Measurements from ENCODE around the gene INAFM2. TPM values are rescaled to one million over a fixed set of nuclear protein-coding genes. Genes with fewer than 3 reads are reported as not detected.

INAFM2 gene
- total RNA-seq, 2 donors from 2014 or later: 45.5 to 48.9 TPM

DNA sequence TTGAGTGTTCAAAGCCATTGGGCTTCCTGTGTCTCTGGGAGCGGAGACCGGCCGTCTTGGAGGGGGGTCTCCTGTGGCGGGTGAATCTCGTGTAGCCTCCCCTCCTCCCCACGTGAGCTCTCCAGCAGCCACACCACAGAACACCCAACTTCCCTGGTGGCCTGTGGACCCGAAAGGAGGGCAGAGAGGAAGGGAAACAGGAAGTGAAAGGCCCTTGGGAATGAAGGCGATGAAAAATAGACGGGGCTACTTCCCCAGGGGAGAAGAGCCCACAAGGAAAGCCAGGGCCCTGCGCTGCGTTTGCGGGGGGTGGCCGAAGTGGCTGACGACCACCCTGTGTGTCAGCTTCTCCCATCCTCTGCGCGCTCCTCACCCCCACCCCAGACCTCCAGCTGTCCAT, 46.0 kb upstream of the INAFM2 start:
- no peak overlapping the region for H3K4me3 ChIP-seq
- H3K27me3 ChIP-seq: peaks cover 0 to 6% of the 10 kb centered on the region in 2 donors
- H3K9me3 ChIP-seq: no peaks in the 10 kb centered on the region
- H3K4me1 ChIP-seq: peaks cover 0 to 22% of the 10 kb centered on the region in 2 donors
- no peak overlapping the region for H3K27ac ChIP-seq
- TF ChIP-seq CTCF (IDR thresholded peaks at IDR 0.05): no peak
- H3K36me3 ChIP-seq: no peaks in the 10 kb centered on the region
- no peak for DNase-seq (ENCODE audit: low spot score)

DNA sequence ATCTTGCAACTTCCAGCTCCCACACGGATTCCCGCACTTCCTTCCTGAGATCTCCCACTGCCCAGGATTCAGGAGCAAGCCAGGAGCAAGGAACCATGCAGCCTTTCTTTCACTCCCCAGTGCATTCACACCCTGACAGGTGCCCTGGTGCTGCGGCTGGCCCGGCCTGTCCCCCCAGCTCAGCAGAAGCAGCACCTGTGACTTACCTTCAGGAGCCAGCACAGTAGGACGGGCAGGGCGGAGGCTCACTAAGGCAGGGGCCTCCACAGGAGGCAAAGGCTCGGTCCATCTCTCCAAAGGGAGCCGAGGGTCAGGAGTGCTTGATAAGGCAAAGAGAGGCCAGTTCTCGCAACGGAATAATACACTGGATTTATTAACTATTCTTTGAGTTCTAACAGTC, 45.5 kb upstream of the INAFM2 start:
- no peaks in the 10 kb centered on the region for H3K36me3 ChIP-seq
- no peak overlapping the region for H3K4me3 ChIP-seq
- peaks cover 0 to 27% of the 10 kb centered on the region in 2 donors for H3K4me1 ChIP-seq
- peaks cover 0 to 9% of the 10 kb centered on the region in 2 donors for H3K27me3 ChIP-seq
- H3K27ac ChIP-seq: no peak overlapping the region
- no peak for TF ChIP-seq CTCF (IDR thresholded peaks at IDR 0.05)
- DNase-seq (ENCODE audit: low spot score): no peak
- H3K9me3 ChIP-seq: no peaks in the 10 kb centered on the region

- TF ChIP-seq CTCF (IDR thresholded peaks at IDR 0.05): peak; percentile 94 to 99
- DNase-seq (ENCODE audit: low spot score): peak; percentile 71
- H3K27me3 ChIP-seq: peaks cover 0 to 11% of the 10 kb centered on the region in 2 donors
- no peak overlapping the region for H3K4me3 ChIP-seq
- H3K4me1 ChIP-seq: peaks cover 0 to 34% of the 10 kb centered on the region in 2 donors
- no peaks in the 10 kb centered on the region for H3K9me3 ChIP-seq
- H3K36me3 ChIP-seq: no peaks in the 10 kb centered on the region
- H3K27ac ChIP-seq: no peak overlapping the region
Observed at GRCh38 chr15:40279437-40280141, 43.9 kb upstream of the INAFM2 start.

DNA sequence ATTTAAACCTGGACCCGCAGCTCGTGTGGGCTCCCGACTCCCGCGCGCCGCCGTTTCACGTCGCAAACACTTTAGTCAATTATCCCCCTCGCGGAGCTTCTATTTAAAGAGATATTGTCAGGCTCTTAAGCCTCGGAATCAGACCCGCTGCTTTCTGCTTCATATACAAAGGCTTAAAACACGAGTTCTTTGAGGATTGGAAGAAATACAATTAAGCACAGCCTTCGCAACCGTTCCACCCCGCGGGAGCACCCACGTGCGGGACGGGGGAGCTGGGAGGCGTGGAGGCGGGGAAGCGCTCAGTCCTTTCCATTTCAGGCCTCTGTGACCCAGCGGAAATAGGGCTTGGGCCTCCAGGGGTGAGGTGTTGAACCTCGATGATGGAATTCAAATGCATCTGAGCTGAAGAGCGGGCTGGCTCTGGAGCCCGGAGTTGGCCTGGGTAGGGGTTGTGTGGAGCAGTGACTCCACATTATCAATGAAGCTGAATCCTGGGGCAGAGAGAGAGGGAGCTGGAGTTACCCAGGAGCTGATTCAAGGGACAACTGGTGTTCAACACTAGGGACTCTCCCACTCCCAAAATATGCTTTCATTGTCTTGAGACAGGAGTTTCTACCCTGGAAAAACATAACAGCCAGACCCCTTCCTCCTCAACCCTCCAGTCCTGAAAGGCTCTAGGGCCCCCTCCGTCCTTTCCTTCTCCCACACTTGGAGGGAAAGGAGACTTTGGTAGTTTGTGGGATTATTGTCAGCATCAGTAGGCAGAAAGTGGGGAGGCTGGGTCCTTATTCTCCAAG, 43.0 kb upstream of the INAFM2 start:
- Histone ChIP-seq H3K4me1 (peaks cover 0 to 42% of the 10 kb centered on the region in 2 donors), H3K27me3 (peaks cover 0 to 11% of the 10 kb centered on the region in 2 donors), H3K36me3 (no peaks in the 10 kb centered on the region), H3K9me3 (no peaks in the 10 kb centered on the region), H3K27ac (no peak overlapping the region), H3K4me3 (no peak overlapping the region)
- TF ChIP-seq CTCF (IDR thresholded peaks at IDR 0.05): no peak
- DNase-seq (ENCODE audit: low spot score): no peak

DNA sequence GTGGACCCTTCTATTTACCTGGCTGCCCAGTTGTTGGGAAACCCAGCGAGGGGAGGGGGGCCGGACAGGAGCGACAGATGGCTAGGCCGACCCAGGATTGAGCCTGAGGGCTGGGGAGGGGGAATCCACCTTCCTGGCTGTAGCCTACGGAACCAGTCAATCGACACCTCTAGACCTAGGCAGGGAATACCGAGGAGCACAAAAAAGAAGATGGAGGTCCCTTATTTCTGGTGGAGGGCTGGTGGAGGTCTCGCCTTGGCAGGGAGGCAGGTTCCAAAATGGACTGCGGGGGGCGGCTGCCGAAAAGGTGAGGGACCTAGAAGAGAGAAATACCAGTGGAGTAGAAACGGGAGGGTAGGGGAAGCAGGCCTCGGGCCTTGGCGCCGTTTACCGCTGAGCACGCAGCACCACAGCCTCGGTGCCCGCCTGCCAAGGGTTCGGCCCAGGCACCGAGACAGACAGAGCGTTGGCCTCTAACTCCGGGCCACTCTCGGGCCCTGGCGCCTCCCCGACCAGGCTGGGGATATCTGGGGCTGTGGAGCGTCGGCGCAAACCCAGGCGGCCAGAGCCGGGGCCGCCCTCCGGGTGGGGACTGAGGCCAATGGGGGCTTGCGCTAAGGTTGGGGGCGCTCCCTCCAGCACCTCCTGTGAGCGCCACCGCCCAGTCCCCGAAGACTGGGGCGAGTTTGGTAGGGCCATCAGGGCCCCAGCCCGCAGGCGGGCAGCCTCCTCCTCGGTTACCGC, 42.3 kb upstream of the INAFM2 start:
- H3K4me1 ChIP-seq: peaks cover 0 to 49% of the 10 kb centered on the region in 2 donors
- no peak overlapping the region for H3K27ac ChIP-seq
- no peak for TF ChIP-seq CTCF (IDR thresholded peaks at IDR 0.05)
- no peaks in the 10 kb centered on the region for H3K9me3 ChIP-seq
- H3K27me3 ChIP-seq: peaks cover 0 to 11% of the 10 kb centered on the region in 2 donors
- DNase-seq (ENCODE audit: low spot score): no peak
- no peaks in the 10 kb centered on the region for H3K36me3 ChIP-seq
- peak overlapping the region in 1 of 2 donors; percentile 53 for H3K4me3 ChIP-seq

All from right atrium auricular region (tissue), 2 donors.